Esophagus muscularis mucosa (tissue), 3 donors: ENCODE results near the gene COL4A6.

Experiments used
- POLR2AphosphoS5 ChIP-seq, 2 donors: sonication (generic); formaldehyde crosslinking; IDR thresholded peaks; one replicate each; pipeline ENCODE4 v1.6.1; 2017; ENCODE audit warnings: antibody characterized with exemption in 2 of 2
- TF ChIP-seq, protein P1 (sequence below), 3 experiments: fragments of 200-600 bp in 2 of 3; fragments of 450-650 bp in 1 of 3; sonication (generic) in 2 of 3; IDR thresholded peaks; one replicate each; pipeline ENCODE4 v1.5.1; 2017 to 2019; ENCODE audit warnings: antibody characterized with exemption in 3 of 3, mild to moderate bottlenecking in 2 of 3, moderate library complexity in 1 of 3

DNA sequence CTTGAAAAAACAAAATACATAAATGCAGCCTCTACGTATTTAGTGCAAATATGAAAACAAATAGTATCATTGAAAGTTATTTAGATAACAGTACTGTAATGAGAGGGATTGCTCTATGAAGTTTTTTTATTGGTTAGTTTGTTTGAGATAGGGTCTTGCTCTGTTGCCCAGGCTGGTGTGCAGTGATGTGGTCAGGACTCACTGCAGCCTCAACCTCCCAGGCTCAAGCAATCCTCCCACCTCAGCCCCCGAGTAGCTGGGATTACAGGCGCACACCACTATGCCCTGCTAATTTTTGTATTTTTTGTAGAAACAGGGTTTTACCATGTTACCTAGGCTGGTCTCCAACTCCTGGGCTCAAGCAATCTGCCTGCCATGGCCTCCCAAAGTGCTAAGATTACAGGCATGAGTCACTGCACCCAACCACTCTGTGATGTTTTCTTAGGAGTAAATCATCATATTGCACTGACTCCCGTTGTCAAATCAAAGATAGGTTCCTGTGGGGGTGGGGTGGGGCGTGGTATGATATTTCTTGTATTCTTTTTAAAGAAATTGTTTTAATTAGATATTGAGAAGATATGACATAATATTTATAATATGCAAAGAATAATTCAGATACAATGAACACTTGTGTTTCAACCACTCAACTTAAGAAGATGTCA, 270.9 kb downstream of the COL4A6 start:
- TF ChIP-seq, protein P1, sequence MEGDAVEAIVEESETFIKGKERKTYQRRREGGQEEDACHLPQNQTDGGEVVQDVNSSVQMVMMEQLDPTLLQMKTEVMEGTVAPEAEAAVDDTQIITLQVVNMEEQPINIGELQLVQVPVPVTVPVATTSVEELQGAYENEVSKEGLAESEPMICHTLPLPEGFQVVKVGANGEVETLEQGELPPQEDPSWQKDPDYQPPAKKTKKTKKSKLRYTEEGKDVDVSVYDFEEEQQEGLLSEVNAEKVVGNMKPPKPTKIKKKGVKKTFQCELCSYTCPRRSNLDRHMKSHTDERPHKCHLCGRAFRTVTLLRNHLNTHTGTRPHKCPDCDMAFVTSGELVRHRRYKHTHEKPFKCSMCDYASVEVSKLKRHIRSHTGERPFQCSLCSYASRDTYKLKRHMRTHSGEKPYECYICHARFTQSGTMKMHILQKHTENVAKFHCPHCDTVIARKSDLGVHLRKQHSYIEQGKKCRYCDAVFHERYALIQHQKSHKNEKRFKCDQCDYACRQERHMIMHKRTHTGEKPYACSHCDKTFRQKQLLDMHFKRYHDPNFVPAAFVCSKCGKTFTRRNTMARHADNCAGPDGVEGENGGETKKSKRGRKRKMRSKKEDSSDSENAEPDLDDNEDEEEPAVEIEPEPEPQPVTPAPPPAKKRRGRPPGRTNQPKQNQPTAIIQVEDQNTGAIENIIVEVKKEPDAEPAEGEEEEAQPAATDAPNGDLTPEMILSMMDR (IDR thresholded peaks at IDR 0.05), result no peak
- no peak for TF ChIP-seq POLR2AphosphoS5 (IDR thresholded peaks at IDR 0.05)
